T-helper 9 cell (primary cell): ENCODE measurements around the gene NCAM1.
"Not testable (repeated sequence)": the region's sequence is repeated elsewhere in the genome, so short reads cannot be mapped to it uniquely, and the experiment has no call there.

ENCODE experiments used
- DNase-seq: peaks from one replicate; pipeline ENCODE4 v3.0.0-alpha.2; 2020

The NCAM1 gene

DNA sequence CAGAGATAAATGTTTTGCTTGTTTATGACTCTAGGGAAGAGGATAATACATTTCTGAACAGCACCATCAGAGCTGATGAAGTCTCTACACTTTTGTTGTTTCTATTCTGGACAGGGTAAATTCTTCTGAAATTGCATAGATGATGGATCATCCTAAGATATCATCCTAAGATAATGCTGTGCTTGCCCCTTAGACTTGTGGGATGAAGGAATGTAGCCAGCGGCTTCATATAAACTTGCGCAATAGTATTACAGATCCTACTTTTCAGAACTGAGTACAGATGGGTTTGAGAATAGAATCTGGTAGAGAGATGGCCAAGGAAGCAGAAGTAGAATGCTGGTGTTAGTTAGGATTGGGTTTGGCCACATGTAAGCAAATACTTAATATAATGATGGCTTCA lies 61.0 kb downstream of the NCAM1 start:
- no peak for DNase-seq

DNA sequence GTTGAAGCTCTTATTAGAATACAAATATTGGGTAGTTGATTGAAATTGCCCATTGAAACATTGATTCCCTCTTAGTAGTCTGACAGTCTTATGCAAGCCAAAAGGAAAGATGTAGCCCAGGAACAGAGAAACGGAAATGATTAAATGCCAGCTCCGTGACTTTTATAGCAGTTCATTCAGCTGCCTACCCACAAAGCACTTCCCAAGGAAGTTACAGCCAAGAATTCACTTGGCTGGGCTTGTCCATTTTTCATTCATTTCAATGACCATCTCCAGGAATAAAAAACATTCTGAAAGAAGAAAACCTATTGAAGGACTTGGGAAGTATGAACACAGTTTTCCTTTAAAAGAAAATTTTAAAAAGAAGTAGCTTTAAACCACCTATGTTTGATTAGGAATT lies 62.0 kb downstream of the NCAM1 start:
- DNase-seq, result no peak

DNA sequence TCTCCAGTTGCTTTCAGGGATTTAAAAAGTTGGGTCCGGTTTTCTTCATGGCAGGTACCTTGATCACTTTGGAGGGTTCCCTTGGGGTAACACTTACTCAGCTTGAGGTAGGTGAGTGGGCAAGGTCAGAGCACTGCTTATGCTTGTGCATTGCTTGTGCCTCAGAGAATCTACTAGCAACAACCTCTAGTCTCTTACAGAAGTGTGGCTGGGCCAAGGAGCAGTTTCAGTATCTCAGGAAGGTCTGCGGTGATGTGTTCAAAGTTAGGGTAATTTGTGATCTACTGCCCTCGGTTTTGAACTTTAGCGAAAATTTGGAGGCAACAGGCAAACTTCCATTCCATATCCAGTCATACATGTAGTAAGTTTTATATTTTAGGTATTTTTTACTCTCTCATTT lies 62.8 kb downstream of the NCAM1 start:
- DNase-seq, result no peak

DNA sequence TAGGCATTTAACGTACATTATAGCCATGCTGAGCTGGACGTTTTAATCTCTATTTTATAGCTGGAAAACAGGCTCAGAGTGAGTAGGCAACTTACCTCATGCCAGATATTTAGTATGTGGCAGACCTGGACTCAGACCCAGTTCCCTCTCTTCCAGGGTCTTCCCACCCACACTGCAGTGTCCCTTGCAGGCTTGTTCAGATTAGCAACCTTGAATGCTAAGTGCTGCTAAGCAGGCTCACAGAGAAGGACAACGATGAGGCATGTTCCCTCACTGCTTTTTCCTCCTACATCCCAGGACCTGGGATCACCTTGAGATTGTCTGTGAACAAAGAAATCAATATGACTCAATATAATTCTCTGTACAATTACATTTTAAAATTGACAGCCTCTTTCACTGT lies 65.6 kb downstream of the NCAM1 start:
- DNase-seq, result no peak

DNA sequence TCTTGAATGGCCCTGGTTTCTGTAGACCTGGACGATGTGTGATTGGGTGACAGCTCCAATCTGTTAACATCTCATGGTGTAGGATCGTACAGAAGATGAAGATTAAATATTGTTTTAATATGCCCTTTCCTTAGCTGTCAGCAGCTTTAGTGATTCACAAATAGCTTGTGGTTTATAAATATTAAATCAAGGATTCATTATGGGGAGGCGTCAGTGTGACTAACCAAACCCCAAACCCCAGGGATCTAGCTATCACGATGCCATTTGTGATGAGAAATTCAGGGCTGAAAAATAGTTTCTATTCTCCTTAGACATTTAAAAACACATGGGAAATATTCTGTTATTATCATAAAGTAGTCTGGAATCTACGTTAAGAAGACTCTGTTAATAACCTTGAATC lies 73.4 kb downstream of the NCAM1 start:
- DNase-seq, result no peak

DNA sequence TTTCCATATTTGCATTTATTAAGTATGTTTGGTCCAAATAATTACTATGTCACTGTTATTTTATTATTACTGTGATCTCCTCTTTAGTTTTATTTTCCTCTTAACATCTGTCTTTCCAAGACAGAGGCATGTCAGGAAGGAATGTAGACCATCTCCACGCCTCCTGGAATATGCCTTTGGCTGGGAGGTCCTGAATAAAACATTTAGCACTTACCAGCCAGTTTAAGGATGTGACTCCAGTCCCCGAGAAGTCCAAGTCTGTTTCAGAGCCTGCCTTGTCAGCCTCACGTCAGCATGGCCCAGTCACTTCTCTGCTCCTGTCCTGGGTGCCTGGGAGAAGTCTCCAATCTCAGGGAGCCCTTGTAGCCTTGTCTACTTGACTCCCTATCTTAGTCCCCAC lies 74.5 kb downstream of the NCAM1 start:
- DNase-seq, result no peak

DNA sequence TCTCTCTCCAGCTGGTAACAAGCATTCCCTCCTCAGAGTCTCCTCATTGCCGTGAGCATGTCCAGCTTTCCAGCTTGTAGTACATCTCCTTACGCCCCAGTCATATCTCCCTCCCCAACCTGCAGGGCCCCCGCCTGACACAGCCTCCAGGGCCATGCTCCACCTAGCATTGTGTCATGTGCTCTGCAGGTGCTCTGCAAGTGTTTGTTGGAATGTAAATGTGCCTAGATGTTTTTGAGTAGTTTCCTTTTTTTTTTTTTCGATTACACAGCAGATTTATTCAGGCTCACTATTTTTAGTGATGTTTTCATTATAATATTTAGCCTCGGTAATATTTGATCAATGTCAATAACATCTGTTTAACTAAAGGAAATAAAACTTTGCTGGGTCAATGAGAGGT lies 82.5 kb downstream of the NCAM1 start:
- DNase-seq, result no peak

DNA sequence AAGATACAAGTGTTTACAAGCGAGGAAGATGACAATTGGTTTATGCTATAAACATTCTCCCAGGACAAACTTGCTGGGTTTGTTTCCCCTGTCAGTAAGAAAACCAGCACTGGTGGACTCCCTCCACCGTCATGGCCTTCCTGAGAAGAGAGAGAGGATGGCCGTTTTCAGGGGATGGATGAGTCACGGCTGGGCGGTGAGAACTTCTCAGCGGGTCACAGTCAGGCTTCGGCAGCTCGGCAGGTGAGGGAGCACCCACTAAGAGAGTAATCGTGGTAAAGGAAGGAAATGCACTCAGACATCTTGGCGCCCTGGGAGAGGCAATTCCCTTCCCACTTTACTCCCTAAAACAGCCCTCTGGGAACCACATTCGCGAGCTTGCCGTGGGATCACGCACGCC lies 83.9 kb downstream of the NCAM1 start:
- DNase-seq, result no peak

DNA sequence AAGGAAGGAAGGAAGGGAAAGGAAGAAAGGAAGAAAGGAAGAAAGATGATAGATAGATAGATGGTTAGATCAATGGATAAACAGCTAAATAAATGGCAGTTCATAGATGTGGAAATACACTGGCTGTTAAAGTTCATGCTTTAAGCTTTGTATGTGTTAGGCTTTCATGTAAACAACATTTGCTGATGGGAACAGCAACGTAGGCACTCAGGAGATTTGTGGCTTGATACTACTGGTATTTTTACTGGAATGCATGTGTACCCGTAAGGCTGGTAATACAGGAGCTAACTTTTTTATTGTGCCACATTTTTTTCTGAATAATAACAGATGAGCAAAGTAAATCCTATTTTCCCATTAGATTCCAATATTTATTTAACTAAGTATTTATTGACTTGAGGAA lies 85.6 kb downstream of the NCAM1 start:
- DNase-seq, result no peak

DNA sequence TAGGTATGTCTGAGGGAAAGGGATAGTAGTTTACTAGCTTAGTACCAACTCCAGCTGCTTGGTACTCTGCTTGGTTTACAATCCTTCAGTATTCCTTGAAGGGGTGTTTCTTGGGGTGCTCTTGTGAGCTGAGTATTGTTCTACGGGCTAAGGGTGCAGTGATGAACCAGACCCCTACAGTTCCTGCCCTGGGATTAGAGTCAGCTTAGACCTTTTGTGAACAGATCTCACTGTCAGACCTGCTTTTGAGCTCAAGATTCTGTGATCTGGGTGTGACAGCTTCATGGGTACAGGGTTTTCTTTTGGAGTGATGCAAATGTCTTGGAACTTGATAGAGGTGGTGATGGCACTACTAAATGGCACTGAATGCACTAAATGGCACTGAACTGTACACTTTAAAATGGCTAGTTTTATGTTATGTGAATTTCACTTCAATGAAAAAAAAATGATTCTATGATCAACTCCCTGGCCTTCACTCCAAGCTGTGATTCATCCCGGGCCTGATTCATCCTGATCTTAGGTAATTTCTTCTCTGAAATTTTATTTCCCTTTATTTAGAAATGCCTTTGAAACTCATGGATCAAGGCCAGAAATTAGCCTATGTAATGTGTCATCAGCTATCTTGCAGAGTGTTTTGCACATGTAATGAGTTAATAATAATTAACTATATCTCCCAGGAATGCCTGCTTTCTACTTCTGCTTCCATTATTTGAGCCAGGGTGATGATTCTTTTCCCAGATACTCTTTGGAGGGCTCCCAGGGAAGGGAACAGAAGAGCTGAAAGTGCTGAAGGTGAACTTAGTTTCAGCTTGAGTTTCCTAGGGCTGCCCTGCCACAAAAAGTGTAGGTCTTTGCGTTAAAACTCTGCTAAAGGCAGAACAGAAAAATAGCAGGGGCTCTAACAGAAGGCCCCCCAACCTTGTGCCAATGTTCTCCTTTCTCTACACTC lies 87.9 kb downstream of the NCAM1 start:
- DNase-seq, result no peak

DNA sequence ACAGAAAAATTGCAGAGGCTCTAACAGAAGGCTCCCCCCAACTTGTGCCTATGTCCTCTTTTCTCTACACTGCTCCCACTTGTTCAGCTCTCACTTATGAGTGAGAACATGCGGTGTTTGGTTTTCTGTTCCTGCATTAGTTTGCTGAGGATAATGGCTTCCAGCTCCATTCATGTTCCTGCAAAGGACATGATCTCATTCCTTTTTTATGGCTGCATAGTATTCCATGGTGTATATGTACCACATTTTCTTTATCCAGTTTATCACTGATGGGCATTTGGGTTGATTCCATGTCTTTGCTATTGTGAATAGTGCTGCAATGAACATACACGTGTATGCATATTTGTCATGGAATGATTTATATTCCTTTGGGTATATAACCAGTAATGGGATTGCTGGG lies 91.8 kb downstream of the NCAM1 start:
- DNase-seq, result not testable (repeated sequence)

DNA sequence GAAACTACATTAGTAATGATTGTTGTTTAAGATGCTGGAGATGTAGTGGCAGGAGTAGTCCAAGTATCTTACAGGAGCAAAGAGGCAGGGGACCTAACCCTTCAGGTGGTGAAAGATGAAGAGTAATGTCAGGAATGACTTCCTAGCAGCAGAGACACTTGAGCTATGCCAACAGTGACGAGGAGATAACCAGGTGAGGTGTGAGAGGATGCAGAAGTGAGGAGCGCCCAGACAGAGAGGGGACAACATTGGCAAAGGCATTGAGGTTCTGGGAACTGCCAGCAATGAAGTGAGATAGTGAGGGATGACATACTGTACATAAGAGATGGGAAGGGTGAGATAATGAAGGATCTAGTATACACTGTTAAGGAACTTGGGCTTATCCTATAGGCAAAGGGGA lies 95.8 kb downstream of the NCAM1 start:
- DNase-seq, result no peak

DNA sequence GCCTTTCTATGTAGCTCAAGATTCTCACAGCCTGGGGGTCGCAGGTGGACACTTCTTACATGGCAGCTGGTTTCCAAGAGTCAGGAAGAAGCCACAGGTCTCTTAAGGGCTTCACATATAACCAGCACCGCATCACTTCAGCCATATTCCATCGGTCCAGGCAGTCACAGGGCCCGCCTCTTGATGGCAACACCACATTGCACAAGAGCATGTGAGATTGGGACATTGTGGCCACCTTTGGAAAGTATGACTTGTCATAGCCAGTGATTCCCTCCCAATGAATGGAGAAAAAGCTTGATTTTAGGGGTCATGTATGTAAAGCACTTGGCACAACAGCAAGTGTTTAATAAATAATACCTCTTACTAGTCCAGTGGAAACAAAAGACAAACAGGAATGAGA lies 98.3 kb downstream of the NCAM1 start:
- no peak for DNase-seq

DNA sequence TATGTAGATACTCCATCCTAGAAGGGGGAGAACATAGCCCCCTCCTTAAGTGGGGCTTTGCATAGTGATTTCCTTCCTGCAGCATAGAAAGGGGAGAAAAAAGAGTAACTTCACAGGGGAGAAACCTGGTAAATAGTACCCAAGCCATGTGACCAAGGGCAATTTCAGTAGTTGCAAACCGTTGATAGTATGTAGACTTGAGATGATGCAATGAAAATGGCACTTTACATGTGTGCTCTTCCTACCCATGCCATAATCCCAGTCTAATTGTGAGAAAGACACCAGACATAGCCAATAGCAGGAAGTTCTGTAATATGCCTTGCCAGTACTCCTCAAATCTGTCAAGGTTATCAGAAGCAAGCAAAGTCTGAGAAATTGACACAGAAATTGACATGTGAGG lies 104.1 kb downstream of the NCAM1 start:
- DNase-seq, result no peak

DNA sequence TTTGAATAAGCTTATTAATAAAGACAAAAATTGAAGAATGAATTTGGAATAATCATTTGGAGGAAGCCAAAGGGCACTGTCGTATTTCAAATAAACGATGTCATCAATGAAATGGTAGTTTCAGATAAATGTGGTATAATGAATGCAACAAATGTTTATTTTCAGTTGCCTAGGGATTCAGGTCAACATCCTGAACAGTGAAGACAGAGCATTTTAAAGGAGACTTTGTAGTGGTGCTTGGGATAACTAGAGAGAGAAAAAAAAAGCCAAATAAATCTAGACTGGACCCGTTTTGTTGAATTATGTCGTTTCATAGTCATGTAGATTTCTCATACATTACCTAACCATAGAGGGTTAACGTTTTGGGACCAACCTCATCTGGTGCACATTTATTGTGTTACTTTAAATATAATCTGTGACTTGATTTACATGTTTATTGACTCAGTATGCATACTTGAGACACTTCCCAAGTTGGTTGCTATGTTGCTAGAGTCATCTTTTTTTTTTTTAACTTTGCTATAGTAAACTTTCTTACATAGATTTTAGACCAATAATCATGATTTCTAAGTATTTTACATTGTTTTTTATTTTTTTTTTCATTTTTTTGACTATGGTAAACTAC lies 111.1 kb downstream of the NCAM1 start:
- DNase-seq, result no peak

DNA sequence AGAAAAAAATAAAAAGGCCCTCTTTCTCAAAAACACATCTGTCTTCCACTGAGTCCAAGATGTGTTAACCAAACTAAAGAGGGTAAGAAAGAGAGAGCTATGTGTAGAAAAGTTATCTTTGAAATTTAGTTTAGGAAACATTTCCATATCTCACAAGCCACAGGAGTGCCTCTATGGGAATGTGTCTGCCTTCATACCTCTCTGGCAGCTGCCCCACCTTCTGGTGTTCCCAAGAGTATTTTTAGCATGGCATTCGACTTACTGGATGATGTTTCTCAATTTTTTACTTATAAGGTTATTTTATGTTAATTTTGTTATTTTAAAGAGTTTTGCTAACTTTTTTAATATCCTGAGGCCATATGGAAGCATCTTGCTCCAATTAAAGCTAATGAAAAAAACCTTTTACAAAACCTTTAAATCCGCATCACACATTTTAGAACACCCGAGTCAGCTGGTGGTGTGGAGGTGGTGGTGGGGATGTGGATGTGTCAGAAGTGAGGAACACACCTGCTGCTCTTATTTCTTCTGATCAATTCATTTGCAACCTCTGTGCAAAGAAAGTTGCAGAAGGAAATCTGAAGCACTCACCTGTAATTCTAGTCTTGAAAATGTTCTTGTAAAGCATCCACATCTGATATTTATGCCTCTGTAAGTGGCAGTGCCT lies 112.2 kb downstream of the NCAM1 start:
- DNase-seq, result no peak

DNA sequence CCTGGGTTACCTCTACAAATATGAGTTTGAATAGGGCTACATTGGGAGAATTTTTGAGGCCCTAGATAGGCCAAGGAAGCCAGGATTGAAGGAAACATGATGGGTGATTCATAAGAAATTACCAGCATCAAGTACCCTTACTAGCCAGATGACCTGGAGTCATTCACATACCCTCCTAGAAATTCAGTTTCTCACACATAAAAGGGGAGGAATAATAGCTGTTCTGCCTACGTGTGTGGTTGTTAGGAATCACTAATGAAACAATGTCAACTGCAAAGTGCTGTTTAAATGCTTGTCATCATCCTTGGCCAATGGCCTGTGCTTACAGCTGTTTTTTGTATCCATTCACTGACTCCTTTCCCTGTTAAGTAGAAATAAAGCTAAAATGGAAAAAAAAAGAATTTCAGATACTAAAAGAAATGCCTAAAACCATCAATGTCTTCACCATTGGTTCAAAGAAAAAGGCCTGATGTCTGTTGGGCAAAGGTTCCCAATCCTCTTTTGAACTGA lies 114.4 kb downstream of the NCAM1 start:
- DNase-seq, result no peak

DNA sequence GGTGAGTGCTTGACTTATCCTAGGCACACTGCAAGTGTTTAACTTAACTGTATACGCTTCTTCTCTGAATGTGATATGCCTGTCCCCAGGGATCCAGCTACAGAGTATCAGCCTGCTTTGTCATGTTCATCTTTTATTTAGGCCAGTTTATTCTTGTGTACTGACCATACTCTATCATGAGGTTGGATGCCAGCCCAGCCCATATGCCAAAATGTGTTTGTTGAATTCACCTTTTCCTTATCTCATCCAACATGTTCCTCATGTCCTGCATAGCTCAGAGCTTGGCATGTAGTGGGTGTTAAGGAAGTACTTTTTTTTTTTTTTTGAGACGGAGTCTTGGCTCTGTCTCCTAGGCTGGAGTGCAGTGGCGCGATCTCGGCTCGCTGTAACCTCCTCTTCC lies 116.2 kb downstream of the NCAM1 start:
- no peak for DNase-seq

DNA sequence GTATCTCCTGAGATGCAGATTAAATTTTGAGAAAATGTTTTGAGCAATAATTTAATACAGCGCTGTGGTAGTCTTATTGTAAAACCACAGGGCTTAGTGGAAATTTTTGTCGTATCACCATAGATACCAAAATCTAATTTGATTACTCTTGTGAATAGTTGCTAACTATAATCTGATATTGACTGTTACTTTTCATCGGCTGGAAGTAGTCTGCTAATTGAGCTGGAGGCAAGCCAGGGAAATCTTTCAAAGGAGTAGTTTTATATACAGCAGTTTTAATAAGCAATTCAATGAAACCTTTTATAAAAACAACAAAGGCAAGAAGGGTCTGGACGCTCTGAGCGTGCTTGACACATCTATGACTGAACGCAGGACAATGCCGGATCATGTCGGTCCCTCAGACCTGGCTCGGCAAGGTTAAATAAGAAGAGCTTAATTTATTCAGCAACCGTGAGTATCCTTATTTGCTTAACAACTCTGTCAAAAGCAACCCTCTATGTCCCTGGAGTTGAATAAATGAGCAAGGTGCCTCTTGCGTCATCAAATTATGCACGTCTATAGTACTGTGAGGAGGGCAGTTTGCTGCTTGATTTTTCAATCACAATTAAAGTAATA lies 121.2 kb downstream of the NCAM1 start:
- DNase-seq, result no peak

DNA sequence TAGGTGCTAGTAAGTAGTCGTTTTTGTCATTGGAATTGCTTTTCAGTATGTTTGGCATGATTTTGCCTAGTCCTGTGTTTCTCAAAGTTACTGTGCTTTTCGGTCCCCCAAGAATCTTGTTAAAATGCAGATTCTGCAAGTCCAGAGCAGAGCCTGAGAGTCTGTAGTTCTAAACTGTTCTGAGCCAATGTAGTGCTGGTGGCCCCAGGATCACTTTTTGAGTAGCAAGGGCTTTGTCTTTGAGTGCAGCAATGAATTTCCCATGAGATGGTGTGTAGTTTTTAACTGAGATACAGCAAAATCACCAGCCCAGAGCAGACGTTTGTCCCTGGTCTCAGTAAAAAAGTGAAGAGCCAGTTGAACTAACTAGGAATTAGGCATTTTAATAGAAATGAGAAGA lies 122.4 kb downstream of the NCAM1 start:
- no peak for DNase-seq

DNA sequence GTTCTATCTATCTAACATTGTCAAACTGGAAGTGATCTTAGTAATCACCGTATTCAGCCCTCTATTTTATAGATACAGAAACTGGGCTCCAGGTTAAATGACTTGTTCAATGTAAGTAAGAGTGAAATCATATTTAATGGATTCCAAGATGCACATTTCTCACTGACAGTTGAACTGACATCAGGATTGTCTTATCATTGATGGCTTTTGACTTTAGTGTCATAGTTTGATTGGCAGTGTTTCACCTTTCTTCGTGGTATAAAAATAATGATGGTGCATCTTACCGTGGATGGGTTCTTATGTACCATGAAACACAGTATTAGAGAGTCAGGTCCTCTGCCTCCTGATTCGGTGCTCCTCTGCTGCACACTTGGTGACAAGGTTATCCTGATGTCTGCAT lies 123.1 kb downstream of the NCAM1 start:
- DNase-seq, result no peak

DNA sequence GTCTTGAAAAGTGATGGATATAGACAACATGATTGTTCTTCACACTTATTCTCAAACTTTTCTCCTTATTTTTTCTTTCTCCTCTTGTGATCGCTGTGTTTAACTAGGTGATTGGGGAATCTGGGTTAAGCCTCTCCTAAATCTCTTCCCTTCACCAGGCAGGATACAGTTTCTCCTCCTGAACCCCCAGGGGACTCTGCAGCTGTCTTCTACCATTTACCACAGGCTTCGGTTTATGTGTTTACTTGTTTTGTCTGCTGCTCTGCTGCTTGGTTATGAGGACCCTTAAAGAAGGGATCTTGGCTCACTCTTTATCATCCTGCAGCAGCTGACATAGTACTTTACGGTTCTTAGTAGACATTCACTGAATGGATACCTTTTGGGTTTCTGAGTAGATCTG lies 124.2 kb downstream of the NCAM1 start:
- no peak for DNase-seq

DNA sequence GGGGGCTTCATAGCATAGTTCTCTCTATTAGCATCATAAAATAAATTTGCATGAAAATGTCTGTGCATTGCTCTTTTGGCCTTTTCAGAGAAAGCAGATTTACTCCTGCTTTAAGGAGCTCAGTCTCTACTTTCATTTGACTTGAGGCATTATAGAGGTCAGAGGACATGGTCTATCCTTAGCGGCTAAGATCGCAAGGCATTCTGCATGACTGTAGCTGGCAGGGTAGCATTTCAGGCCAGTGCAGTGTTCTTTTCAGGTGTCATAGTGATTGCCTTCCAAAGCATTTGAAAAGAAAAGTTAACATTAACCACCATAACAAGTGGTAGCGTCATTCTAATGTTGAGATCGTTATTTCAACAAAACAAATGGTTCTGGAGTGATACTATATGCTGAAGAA lies 126.5 kb downstream of the NCAM1 start:
- no peak for DNase-seq
